ENCODE measurements around the gene UNC93A.
A peak's percentile ranks its signal among the peaks of the same experiment; 100 is the strongest.
"Not testable (repeated sequence)": the region's sequence is repeated elsewhere in the genome, so short reads cannot be mapped to it uniquely, and the experiment has no call there.

The UNC93A gene

GRCh38 chr6:167338541-167339117 lies 47.5 kb downstream of the UNC93A start:
- DNase-seq (ENCODE audit: low read depth in 3 of 3): no peak

- no peak for DNase-seq (ENCODE audit: low read depth in 3 of 3)
These were observed 50.0 kb downstream of the UNC93A start for GRCh38 chr6:167341038-167341583.

- no peak for DNase-seq (ENCODE audit: low read depth in 3 of 3)
These were observed 50.8 kb downstream of the UNC93A start for GRCh38 chr6:167341665-167342655.

GRCh38 chr6:167342879-167343610 lies 51.9 kb downstream of the UNC93A start:
- no peak for DNase-seq (ENCODE audit: low read depth in 3 of 3)

- no peak for DNase-seq (ENCODE audit: low read depth in 3 of 3)
These were observed 54.2 kb downstream of the UNC93A start for GRCh38 chr6:167345348-167345747.

GRCh38 chr6:167345960-167346359 lies 54.8 kb downstream of the UNC93A start:
- DNase-seq (ENCODE audit: low read depth in 3 of 3): no peak

GRCh38 chr6:167347226-167347625 lies 56.1 kb downstream of the UNC93A start:
- DNase-seq (ENCODE audit: low read depth in 3 of 3): no peak

- DNase-seq (ENCODE audit: low read depth in 3 of 3): no peak
These were observed 58.6 kb downstream of the UNC93A start for GRCh38 chr6:167349631-167350274.

- no peak for DNase-seq (ENCODE audit: low read depth in 3 of 3)
These were observed 59.2 kb downstream of the UNC93A start for GRCh38 chr6:167350275-167350696.

GRCh38 chr6:167350731-167351655 lies 59.9 kb downstream of the UNC93A start:
- DNase-seq (ENCODE audit: low read depth in 3 of 3): peak; percentile 78 to 87 (median 82)

- no peak for DNase-seq (ENCODE audit: low read depth in 3 of 3)
These were observed 60.7 kb downstream of the UNC93A start for GRCh38 chr6:167351656-167352345.

GRCh38 chr6:167356874-167357273 lies 65.8 kb downstream of the UNC93A start:
- no peak for DNase-seq (ENCODE audit: low read depth in 3 of 3)

- DNase-seq (ENCODE audit: low read depth in 3 of 3): not testable (repeated sequence)
These were observed 67.3 kb downstream of the UNC93A start for GRCh38 chr6:167358394-167358793.

- not testable (repeated sequence) for DNase-seq (ENCODE audit: low read depth in 3 of 3)
These were observed 70.1 kb downstream of the UNC93A start for GRCh38 chr6:167361170-167361569.
